Upper lobe of left lung (tissue), 4 donors: Measurements from ENCODE around the gene GEMIN7.

Experiments used
- POLR2A ChIP-seq, 4 donors: fragments of 450-650 bp; IDR thresholded peaks; one replicate each; pipeline ENCODE4 v1.5.1; 2016 to 2017; ENCODE audit warnings: antibody characterized with exemption in 4 of 4, mild to moderate bottlenecking in 2 of 4
- TF ChIP-seq, protein P1 (sequence below), 6 experiments: fragments of 450-650 bp in 4 of 6; fragments of 200-600 bp in 2 of 6; sonication (generic) in 2 of 6; IDR thresholded peaks; one replicate each; pipeline ENCODE4 v1.5.1; 2016 to 2019; ENCODE audit warnings: antibody characterized with exemption in 6 of 6

DNA sequence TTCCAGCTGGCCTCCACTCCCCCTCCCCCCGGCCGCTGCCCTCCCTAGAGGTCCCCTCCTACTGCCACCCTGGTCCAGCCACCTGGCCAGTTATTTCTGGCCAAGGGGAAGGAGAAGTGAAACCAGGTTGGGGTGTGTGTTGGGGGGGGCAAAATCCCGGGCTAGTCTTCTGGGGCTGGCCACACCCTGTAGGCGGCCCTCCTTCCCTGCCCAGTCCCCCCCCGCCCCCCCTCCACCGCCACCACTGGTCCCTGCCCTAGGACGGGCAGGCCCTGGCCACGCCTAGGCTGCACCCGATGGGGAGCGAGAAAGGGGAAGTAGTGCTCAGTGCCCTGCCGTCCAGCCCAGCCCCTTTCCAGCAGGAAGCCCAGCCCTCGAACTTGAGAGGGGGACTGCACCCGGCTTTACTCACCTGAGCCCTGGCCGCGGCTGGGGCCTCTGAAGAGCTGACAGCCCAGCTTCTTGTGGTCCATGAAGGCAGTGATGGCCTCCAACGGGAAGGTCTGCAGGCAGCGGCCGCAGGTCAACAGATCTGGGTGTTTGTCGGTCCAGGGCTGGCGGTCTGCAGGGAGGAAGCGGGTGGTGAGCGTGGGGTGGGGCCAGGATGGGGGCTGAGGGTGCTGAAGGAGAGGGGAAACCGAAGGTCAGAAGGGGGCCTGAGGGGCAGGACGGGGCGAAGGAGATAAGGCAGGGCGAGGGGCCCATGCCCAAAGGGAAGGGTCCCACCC is 3.6 kb upstream of the GEMIN7 start:
- TF ChIP-seq, protein P1, sequence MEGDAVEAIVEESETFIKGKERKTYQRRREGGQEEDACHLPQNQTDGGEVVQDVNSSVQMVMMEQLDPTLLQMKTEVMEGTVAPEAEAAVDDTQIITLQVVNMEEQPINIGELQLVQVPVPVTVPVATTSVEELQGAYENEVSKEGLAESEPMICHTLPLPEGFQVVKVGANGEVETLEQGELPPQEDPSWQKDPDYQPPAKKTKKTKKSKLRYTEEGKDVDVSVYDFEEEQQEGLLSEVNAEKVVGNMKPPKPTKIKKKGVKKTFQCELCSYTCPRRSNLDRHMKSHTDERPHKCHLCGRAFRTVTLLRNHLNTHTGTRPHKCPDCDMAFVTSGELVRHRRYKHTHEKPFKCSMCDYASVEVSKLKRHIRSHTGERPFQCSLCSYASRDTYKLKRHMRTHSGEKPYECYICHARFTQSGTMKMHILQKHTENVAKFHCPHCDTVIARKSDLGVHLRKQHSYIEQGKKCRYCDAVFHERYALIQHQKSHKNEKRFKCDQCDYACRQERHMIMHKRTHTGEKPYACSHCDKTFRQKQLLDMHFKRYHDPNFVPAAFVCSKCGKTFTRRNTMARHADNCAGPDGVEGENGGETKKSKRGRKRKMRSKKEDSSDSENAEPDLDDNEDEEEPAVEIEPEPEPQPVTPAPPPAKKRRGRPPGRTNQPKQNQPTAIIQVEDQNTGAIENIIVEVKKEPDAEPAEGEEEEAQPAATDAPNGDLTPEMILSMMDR (IDR thresholded peaks at IDR 0.05) = no peak
- TF ChIP-seq POLR2A (IDR thresholded peaks at IDR 0.05) = peak in 1 of 4 donors; percentile 62
